Fibroblast of lung (primary cell): ENCODE results near the gene RACGAP1. TPM values are rescaled to one million over a fixed set of nuclear protein-coding genes. Genes with fewer than 3 reads are reported as not detected.
A peak's percentile ranks its signal among the peaks of the same experiment; 100 is the strongest.

Source experiments
- DNase-seq, 2 donors: peaks; one replicate each; pipeline versions ENCODE4 v3.0.0 to v3.0.0-alpha.2; 2010; ENCODE audit warnings: low read depth in 2 of 2
- H2AFZ ChIP-seq: 2 replicates; pipeline ENCODE4 v1.5.1; 2012; ENCODE audit warnings: low read length, control low read depth, inconsistent platforms
- H3K27ac ChIP-seq: 2 replicates; pipeline ENCODE4 v1.5.1; 2011; ENCODE audit warnings: low read length, control low read depth; ENCODE audit not compliant: insufficient read depth
- H3K27me3 ChIP-seq: 2 replicates; pipeline ENCODE4 v1.5.1; 2011; ENCODE audit warnings: mild to moderate bottlenecking, low read length; ENCODE audit not compliant: control insufficient read depth, insufficient read depth
- H3K36me3 ChIP-seq: 2 replicates; pipeline ENCODE4 v1.5.1; 2011; ENCODE audit warnings: low read length; ENCODE audit not compliant: control insufficient read depth, insufficient read depth
- H3K4me1 ChIP-seq: 2 replicates; pipeline ENCODE4 v1.5.1; 2011; ENCODE audit warnings: low read length; ENCODE audit not compliant: control insufficient read depth, insufficient read depth; ENCODE audit errors: extremely low read depth
- H3K4me2 ChIP-seq: 2 replicates; pipeline ENCODE4 v1.5.1; 2011; ENCODE audit warnings: low read length, control low read depth; ENCODE audit not compliant: insufficient read depth; ENCODE audit errors: extremely low read depth
- H3K4me3 ChIP-seq, 4 experiments: fragments of 200-600 bp in 1 of 4; sonication (generic) in 1 of 4; replicated peaks in 1 of 4; 2 replicates each; pipeline ENCODE4 v1.5.1; 2011 to 2016; ENCODE audit warnings: low read length in 4 of 4, low read depth in 3 of 4, mild to moderate bottlenecking in 3 of 4, control low read depth in 2 of 4, inconsistent platforms in 1 of 4, mixed read lengths in 1 of 4; ENCODE audit not compliant: insufficient read depth in 1 of 4; ENCODE audit errors: control extremely low read depth in 1 of 4
- H3K79me2 ChIP-seq: 2 replicates; pipeline ENCODE4 v1.5.1; 2012; ENCODE audit warnings: mild to moderate bottlenecking, low read length, inconsistent platforms; ENCODE audit not compliant: control insufficient read depth, insufficient read depth
- H3K9ac ChIP-seq: 2 replicates; pipeline ENCODE4 v1.5.1; 2011; ENCODE audit warnings: mild to moderate bottlenecking, low read length, control low read depth; ENCODE audit not compliant: insufficient read depth
- H3K9me3 ChIP-seq: 2 replicates; pipeline ENCODE4 v1.5.1; 2012; ENCODE audit warnings: low read depth, low read length; ENCODE audit not compliant: control insufficient read depth, insufficient read depth
- H4K20me1 ChIP-seq: 2 replicates; pipeline ENCODE4 v1.5.1; 2011; ENCODE audit warnings: low read length; ENCODE audit not compliant: control insufficient read depth, insufficient read depth; ENCODE audit errors: extremely low read depth
- CTCF ChIP-seq, 2 donors: IDR thresholded peaks in 1 of 2; conservative IDR thresholded peaks in 1 of 2; 1 replicate in 1 of 2; 2 replicates in 1 of 2; pipeline ENCODE4 v1.5.1; 2011 to 2012; ENCODE audit warnings: low read length in 2 of 2, control low read depth in 1 of 2, inconsistent platforms in 1 of 2, low read depth in 1 of 2, mild to moderate bottlenecking in 1 of 2
- EZH2 ChIP-seq: IDR thresholded peaks from 2 replicates; pipeline ENCODE4 v1.5.1; 2012; ENCODE audit warnings: low read length, control low read depth, mild to moderate bottlenecking; ENCODE audit errors: missing control alignments
- polyA plus RNA-seq, 2 donors: library from polyadenylated mRNA; depleted of rRNA in 1 of 2; stranded (reverse) in 1 of 2; unstranded in 1 of 2; fragments of >200 nt; gene quantifications; 2 replicates each; pipeline ENCODE4 v1.2.1, GENCODE V29; 2011 to 2012; ENCODE audit warnings: missing spikeins in 1 of 2
- total RNA-seq: library from RNA; depleted of rRNA; stranded (reverse); fragments of >200 nt; gene quantifications from 2 replicates; pipeline ENCODE4 v1.2.1, GENCODE V29; 2014

RACGAP1 gene
- total and polyA plus RNA-seq, 2 donors (not counting 1 experiment from before 2014, with no cell fraction given), result 22.9 to 38.1 TPM

DNA sequence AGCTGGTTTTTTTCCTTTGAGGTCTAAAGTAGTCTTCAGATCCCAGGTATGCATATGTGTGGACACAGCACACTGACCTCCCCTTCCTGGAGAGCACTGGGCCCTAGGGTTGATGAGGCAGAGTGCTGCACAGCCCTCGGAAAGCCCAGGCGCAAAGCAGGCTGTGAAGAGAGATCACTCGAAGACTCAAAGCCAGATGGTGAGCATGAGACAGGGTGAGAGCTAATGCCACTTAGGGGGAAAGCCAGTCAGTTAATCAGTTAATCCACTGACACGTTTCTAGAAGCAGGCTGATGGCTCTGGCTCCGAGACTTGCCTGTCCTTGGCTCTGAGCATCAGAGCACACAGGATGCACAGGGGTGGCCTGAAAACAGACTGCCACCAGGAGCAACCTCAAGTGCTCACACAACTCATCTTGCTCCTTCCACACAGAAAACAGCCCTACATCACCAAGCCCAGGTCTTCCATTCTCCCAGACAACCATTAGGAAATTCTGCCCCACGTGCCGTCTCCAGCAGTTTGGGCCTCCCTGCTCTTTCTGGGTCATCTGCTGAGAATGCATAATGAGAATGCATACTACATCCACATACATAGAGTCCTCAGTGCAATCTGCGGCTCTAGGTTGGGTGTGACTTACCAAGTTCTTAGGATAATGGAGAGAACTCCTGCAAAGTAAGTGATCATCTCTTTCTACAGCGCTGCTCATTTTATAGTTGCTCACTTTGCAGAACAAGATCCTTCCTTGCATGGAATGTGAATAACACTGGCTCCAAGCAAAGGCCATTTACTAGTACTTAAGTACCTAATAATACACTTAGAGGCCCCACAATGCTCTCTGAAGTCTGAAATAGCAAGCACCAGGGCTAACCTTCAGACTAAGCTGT, 40.6 kb downstream of the RACGAP1 start:
- Histone ChIP-seq H2AFZ (peak overlapping the region; percentile 21), H3K9me3 (no peaks in the 10 kb centered on the region), H3K4me2 (no peak overlapping the region), H3K4me1 (peaks cover 11% of the 10 kb centered on the region), H3K9ac (no peak overlapping the region), H3K27ac (peak overlapping the region; percentile 6), H3K27me3 (no peaks in the 10 kb centered on the region), H3K36me3 (no peaks in the 10 kb centered on the region), H3K79me2 (no peaks in the 10 kb centered on the region), H4K20me1 (no peaks in the 10 kb centered on the region), H3K4me3 (no peak overlapping the region)
- no peak for DNase-seq
- TF ChIP-seq CTCF (conservative IDR thresholded peaks at IDR 0.05 in 1 of 2, IDR thresholded peaks at IDR 0.05 in 1 of 2; ENCODE audit: low read depth in 1 of 2, low read length in 2 of 2) (no peak), EZH2 (no peak)

DNA sequence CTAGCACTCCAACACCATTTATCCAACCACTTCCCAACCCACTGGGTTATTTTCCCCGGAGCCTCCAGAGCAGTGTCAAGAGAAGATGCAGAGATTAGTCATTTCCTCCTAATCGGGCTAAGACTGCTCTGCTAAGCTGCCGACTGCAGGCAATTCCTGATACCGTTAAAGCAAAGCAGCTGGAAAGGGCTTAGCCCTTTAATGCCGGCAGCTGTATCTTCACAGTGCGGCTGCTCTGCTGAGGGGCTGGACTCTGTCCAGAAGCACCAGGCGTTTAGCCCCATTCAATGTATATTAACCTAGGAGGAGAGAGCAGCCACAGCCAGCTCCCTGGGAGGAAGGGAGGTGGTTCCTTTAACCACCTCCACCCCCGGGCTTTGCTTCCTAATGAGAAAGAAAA, 41.4 kb downstream of the RACGAP1 start:
- Histone ChIP-seq H3K36me3 (no peaks in the 10 kb centered on the region), H4K20me1 (no peaks in the 10 kb centered on the region), H3K79me2 (no peaks in the 10 kb centered on the region), H3K4me1 (peaks cover 11% of the 10 kb centered on the region), H2AFZ (peak overlapping the region; percentile 56), H3K27me3 (no peaks in the 10 kb centered on the region), H3K9me3 (no peaks in the 10 kb centered on the region), H3K27ac (peak overlapping the region; percentile 6), H3K4me2 (no peak overlapping the region), H3K4me3 (peak overlapping the region in 1 of 4 experiments; percentile 22), H3K9ac (no peak overlapping the region)
- TF ChIP-seq EZH2 (no peak), CTCF (conservative IDR thresholded peaks at IDR 0.05 in 1 of 2, IDR thresholded peaks at IDR 0.05 in 1 of 2; ENCODE audit: low read depth in 1 of 2, low read length in 2 of 2) (no peak)
- DNase-seq, result peak; percentile 85 to 87

DNA sequence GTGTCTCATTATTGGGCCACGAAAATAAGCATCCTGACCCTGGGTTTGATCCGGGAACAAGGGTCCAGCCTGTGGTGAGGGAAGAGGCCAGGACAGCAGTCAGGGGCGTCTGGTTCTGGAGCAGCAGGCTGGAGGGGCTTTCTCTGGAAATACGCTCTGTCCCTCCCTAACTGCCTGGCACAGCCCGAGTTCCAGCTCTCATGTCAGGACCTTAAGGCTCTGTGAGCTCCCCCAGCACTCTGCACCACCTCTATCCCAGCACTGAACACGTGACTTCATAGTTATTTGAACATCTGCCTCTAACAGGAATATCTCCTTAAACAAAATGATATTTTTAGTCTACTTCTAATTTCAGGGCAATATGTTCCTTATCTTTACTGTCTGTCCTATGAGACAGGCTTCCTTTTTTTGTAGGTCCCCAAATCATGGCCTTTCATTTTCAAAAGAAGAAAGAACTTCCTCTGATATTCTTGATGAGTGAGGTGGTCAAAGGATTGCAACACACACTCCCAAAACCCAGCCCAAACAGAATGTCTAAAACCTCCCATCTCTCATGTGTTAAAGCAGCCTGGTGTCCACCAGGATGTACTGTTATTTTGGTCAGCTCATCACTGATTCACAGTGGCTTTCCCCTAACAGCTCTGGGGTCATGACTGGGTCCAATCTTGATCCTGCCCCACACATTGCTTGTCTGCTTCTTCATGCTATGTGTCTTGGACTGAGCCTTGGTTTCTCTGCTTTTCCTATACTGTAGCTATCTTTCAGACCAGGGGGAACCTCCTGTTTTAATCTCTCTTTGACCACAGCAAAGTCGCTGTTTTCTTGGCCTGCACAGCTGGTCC, 42.8 kb downstream of the RACGAP1 start:
- Histone ChIP-seq H3K36me3 (no peaks in the 10 kb centered on the region), H3K27me3 (no peaks in the 10 kb centered on the region), H3K9me3 (no peaks in the 10 kb centered on the region), H3K9ac (no peak overlapping the region), H4K20me1 (no peaks in the 10 kb centered on the region), H3K4me1 (peaks cover 11% of the 10 kb centered on the region), H3K27ac (no peak overlapping the region), H2AFZ (peak overlapping the region; percentile 39), H3K79me2 (no peaks in the 10 kb centered on the region), H3K4me2 (peak overlapping the region; percentile 8), H3K4me3 (no peak overlapping the region)
- TF ChIP-seq EZH2, result no peak
- TF ChIP-seq CTCF (conservative IDR thresholded peaks at IDR 0.05 in 1 of 2, IDR thresholded peaks at IDR 0.05 in 1 of 2; ENCODE audit: low read depth in 1 of 2, low read length in 2 of 2), result no peak
- no peak for DNase-seq
